H9 (cell line): ENCODE results near the gene RORC. TPM values are rescaled to one million over a fixed set of nuclear protein-coding genes. Genes with fewer than 3 reads are reported as not detected.
A peak's percentile ranks its signal among the peaks of the same experiment; 100 is the strongest.

Source experiments
- DNase-seq: peaks from one replicate; pipeline ENCODE4 v3.0.0-alpha.2; 2017
- H2AFZ ChIP-seq: one replicate; pipeline ENCODE4 v1.6.1; 2013; ENCODE audit warnings: mild to moderate bottlenecking, low read length, control low read depth, moderate library complexity
- H2AK5ac ChIP-seq: 2 replicates; pipeline ENCODE4 v1.6.1; 2013; ENCODE audit warnings: low read length, control low read depth, mixed read lengths; ENCODE audit not compliant: insufficient read length
- H2BK120ac ChIP-seq: one replicate; pipeline ENCODE4 v1.6.1; 2013; ENCODE audit warnings: low read depth, mild to moderate bottlenecking, low read length, control low read depth, inconsistent platforms; ENCODE audit not compliant: poor library complexity, severe bottlenecking
- H2BK12ac ChIP-seq: 2 replicates; pipeline ENCODE4 v1.6.1; 2013; ENCODE audit warnings: low read length, control low read depth, mixed read lengths, low read depth; ENCODE audit not compliant: insufficient read length
- H2BK15ac ChIP-seq: 2 replicates; pipeline ENCODE4 v1.6.1; 2013; ENCODE audit warnings: low read depth, low read length, control low read depth
- H2BK20ac ChIP-seq: one replicate; pipeline ENCODE4 v1.6.1; 2013; ENCODE audit warnings: low read depth, mild to moderate bottlenecking, low read length, control low read depth, inconsistent platforms; ENCODE audit not compliant: poor library complexity, severe bottlenecking
- H2BK5ac ChIP-seq: 2 replicates; pipeline ENCODE4 v1.6.1; 2013; ENCODE audit warnings: low read length, control low read depth, mixed read lengths; ENCODE audit not compliant: insufficient read length
- H3K14ac ChIP-seq: 2 replicates; pipeline ENCODE4 v1.6.1; 2013; ENCODE audit warnings: low read length, control low read depth; ENCODE audit not compliant: insufficient read depth
- H3K18ac ChIP-seq: 2 replicates; pipeline ENCODE4 v1.6.1; 2013; ENCODE audit warnings: low read depth, mild to moderate bottlenecking, mixed read lengths, low read length, control low read depth; ENCODE audit not compliant: insufficient read length
- H3K23ac ChIP-seq: 2 replicates; pipeline ENCODE4 v1.6.1; 2013; ENCODE audit warnings: low read length, control low read depth, mixed read lengths, low read depth; ENCODE audit not compliant: insufficient read length
- H3K23me2 ChIP-seq: 2 replicates; pipeline ENCODE4 v1.6.1; 2013; ENCODE audit warnings: low read depth, mild to moderate bottlenecking, mixed read lengths, low read length, control low read depth; ENCODE audit not compliant: insufficient read length, poor library complexity, severe bottlenecking
- H3K27ac ChIP-seq: 2 replicates; pipeline ENCODE4 v1.5.1; 2013; ENCODE audit warnings: low read length, control low read depth, mixed read lengths, low read depth; ENCODE audit not compliant: insufficient read length
- H3K27me3 ChIP-seq: 2 replicates; pipeline ENCODE4 v1.6.1; 2013; ENCODE audit warnings: low read length, control low read depth, inconsistent platforms; ENCODE audit not compliant: insufficient read depth
- H3K4ac ChIP-seq: 2 replicates; pipeline ENCODE4 v1.6.1; 2013; ENCODE audit warnings: low read depth, mild to moderate bottlenecking, control low read depth, inconsistent platforms, low read length, moderate library complexity
- H3K4me1 ChIP-seq: 2 replicates; pipeline ENCODE4 v1.6.1; 2013; ENCODE audit warnings: low read length, control low read depth, inconsistent platforms; ENCODE audit not compliant: insufficient read depth
- H3K4me2 ChIP-seq: 2 replicates; pipeline ENCODE4 v1.6.1; 2013; ENCODE audit warnings: low read length, control low read depth, mixed read lengths; ENCODE audit not compliant: insufficient read length, insufficient read depth
- H3K56ac ChIP-seq: 2 replicates; pipeline ENCODE4 v1.6.1; 2013; ENCODE audit warnings: low read depth, mild to moderate bottlenecking, mixed read lengths, low read length, control low read depth; ENCODE audit not compliant: insufficient read length
- H3K79me1 ChIP-seq: 2 replicates; pipeline ENCODE4 v1.6.1; 2013; ENCODE audit warnings: low read depth, mild to moderate bottlenecking, moderate library complexity, low read length, control low read depth, inconsistent platforms; ENCODE audit not compliant: insufficient read depth, poor library complexity, severe bottlenecking
- H3K79me2 ChIP-seq: 2 replicates; pipeline ENCODE4 v1.6.1; 2013; ENCODE audit warnings: low read length, control low read depth, inconsistent platforms; ENCODE audit not compliant: insufficient read depth
- H3K9ac ChIP-seq: 2 replicates; pipeline ENCODE4 v1.6.1; 2013; ENCODE audit warnings: low read length, control low read depth, mixed read lengths; ENCODE audit not compliant: insufficient read length; ENCODE audit errors: extremely low read depth
- H3K9me3 ChIP-seq: one replicate; pipeline ENCODE4 v1.6.1; 2013; ENCODE audit warnings: low read depth, low read length, inconsistent platforms; ENCODE audit not compliant: control insufficient read depth
- H3T11ph ChIP-seq: one replicate; pipeline ENCODE4 v1.6.1; 2013; ENCODE audit warnings: mild to moderate bottlenecking, low read length, control low read depth, inconsistent platforms
- H4K20me1 ChIP-seq: one replicate; pipeline ENCODE4 v1.6.1; 2013; ENCODE audit not compliant: control insufficient read depth, insufficient read length, insufficient read depth
- H4K5ac ChIP-seq: 2 replicates; pipeline ENCODE4 v1.6.1; 2013; ENCODE audit warnings: low read depth, mild to moderate bottlenecking, mixed read lengths, low read length, control low read depth; ENCODE audit not compliant: insufficient read length
- H4K8ac ChIP-seq: replicated peaks from 2 replicates; pipeline ENCODE4 v1.6.1; 2013; ENCODE audit warnings: low read length, control low read depth, mixed read lengths, low read depth; ENCODE audit not compliant: insufficient read length
- H4K91ac ChIP-seq: 2 replicates; pipeline ENCODE4 v1.6.1; 2013; ENCODE audit warnings: low read depth, mild to moderate bottlenecking, moderate library complexity, mixed read lengths, low read length, control low read depth; ENCODE audit not compliant: insufficient read length
- H3K27ac Mint-ChIP-seq, 3 experiments: 2 replicates in 2 of 3; 3 replicates in 1 of 3; pipeline ENCODE4 v1.8.0; 2020 to 2021; ENCODE audit warnings: mixed read lengths in 3 of 3, mild to moderate bottlenecking in 1 of 3, moderate library complexity in 1 of 3
- H3K27me3 Mint-ChIP-seq: 2 replicates; pipeline ENCODE4 v1.8.0; 2021; ENCODE audit warnings: low read depth, mild to moderate bottlenecking, moderate library complexity, mixed read lengths
- H3K36me3 Mint-ChIP-seq, 3 experiments: 2 replicates in 2 of 3; 3 replicates in 1 of 3; pipeline ENCODE4 v1.8.0; 2020 to 2021; ENCODE audit warnings: low read depth in 3 of 3, mixed read lengths in 3 of 3; ENCODE audit not compliant: insufficient read depth in 1 of 3
- H3K4me1 Mint-ChIP-seq, 2 experiments: 2 replicates each; pipeline ENCODE4 v1.8.0; 2020; ENCODE audit warnings: mixed read lengths in 2 of 2
- H3K4me3 Mint-ChIP-seq, 2 experiments: 2 replicates in 1 of 2; 3 replicates in 1 of 2; pipeline ENCODE4 v1.8.0; 2020 to 2021; ENCODE audit warnings: mild to moderate bottlenecking in 2 of 2, mixed read lengths in 2 of 2, moderate library complexity in 1 of 2
- H3K9me3 Mint-ChIP-seq, 2 experiments: 2 replicates in 1 of 2; 3 replicates in 1 of 2; pipeline ENCODE4 v1.8.0; 2020; ENCODE audit warnings: mild to moderate bottlenecking in 2 of 2, mixed read lengths in 2 of 2, moderate library complexity in 1 of 2
- WGBS: extraction: QIAGEN DNeasy Blood & Tissue Kit; methylation state at CpG from one replicate; pipeline ENCODE4 v1.1.7; 2013; ENCODE audit warnings: missing lambda C conversion rate, low lambda C conversion rate, mixed read lengths; ENCODE audit not compliant: insufficient read length; ENCODE audit errors: extremely low coverage; 5-methylcytosine and 5-hydroxymethylcytosine counted together
- total RNA-seq: library from RNA; stranded (reverse); gene quantifications from 2 replicates; pipeline ENCODE4 v1.2.1, GENCODE V29; 2021
- TF ChIP-seq, protein P1 (sequence below): fragments of 200-600 bp; sonication (generic); conservative IDR thresholded peaks from 3 replicates; pipeline ENCODE4 v1.8.0; 2021; ENCODE audit warnings: antibody characterized with exemption, mild to moderate bottlenecking

The RORC gene
- total RNA-seq, 1 experiment from 2014 or later = 0.52 TPM

DNA sequence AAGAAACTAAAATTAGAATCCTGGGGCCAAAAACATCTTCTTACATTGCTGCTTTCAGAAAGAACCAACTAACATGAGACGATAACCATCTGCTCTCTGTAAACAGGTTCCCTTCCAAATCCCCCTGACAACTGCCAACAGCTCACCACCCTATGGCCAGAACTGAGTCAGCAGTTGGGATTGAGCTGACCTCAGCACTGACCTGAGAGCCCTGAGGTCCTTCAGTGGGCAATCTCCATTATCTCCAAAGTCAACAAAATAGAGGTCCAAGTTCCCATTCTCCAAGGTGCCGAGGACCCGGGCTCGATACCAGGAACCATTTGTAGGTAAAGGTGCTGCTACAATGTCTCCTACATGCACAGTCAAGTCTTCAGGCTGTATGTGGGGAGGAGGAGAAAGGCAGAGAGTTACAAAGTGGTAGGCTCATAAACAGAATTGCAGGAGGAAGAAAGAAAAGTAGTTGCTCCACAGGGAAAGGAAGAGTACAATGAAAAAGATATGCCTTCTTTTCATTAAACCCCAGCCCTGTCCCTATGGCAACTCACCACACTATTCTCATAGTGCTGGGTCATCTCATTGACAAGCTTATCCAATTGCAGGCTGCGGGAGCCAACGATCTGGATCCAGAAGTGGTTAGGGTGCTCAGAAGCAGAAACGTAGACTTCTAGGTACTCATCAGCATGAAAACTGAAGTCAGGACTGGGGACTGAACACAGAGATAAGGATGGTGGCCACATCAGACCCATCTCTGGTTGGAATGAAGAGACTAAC is 55.5 kb downstream of the RORC start:
- Histone ChIP-seq H2AK5ac (no peak overlapping the region), H2BK120ac (no peak overlapping the region), H4K91ac (no peak overlapping the region), H3K79me1 (no peaks in the 10 kb centered on the region), H3K14ac (no peak overlapping the region), H3K9ac (no peak overlapping the region), H3K23me2 (no peaks in the 10 kb centered on the region), H4K20me1 (no peaks in the 10 kb centered on the region), H3T11ph (no peak overlapping the region), H3K18ac (no peak overlapping the region), H4K8ac (no peak overlapping the region), H3K4ac (no peak overlapping the region), H2BK20ac (no peak overlapping the region), H4K5ac (no peak overlapping the region), H3K4me2 (no peak overlapping the region), H3K79me2 (no peaks in the 10 kb centered on the region), H2BK15ac (no peak overlapping the region), H3K9me3 (no peaks in the 10 kb centered on the region), H3K4me1 (no peaks in the 10 kb centered on the region), H3K56ac (no peak overlapping the region), H3K27me3 (no peaks in the 10 kb centered on the region), H3K23ac (no peak overlapping the region), H2AFZ (no peak overlapping the region), H2BK12ac (no peak overlapping the region), H2BK5ac (no peak overlapping the region), H3K27ac (no peak overlapping the region)
- Mint-ChIP-seq H3K4me3 (peak overlapping the region in 1 of 2 experiments; percentile 11; a peak in 1 of 5 replicates), H3K36me3 (peaks cover 6 to 52% (median 31%) of the 10 kb centered on the region in 3 experiments; a peak in 6 of 7 replicates), H3K4me1 (no peaks in the 10 kb centered on the region), H3K27me3 (no peaks in the 10 kb centered on the region), H3K27ac (no peak overlapping the region; a peak in 1 of 7 replicates), H3K9me3 (no peaks in the 10 kb centered on the region)
- no peak for DNase-seq
- WGBS = no CpG with 5 or more reads among the region's 7 CpGs
- TF ChIP-seq, protein P1, sequence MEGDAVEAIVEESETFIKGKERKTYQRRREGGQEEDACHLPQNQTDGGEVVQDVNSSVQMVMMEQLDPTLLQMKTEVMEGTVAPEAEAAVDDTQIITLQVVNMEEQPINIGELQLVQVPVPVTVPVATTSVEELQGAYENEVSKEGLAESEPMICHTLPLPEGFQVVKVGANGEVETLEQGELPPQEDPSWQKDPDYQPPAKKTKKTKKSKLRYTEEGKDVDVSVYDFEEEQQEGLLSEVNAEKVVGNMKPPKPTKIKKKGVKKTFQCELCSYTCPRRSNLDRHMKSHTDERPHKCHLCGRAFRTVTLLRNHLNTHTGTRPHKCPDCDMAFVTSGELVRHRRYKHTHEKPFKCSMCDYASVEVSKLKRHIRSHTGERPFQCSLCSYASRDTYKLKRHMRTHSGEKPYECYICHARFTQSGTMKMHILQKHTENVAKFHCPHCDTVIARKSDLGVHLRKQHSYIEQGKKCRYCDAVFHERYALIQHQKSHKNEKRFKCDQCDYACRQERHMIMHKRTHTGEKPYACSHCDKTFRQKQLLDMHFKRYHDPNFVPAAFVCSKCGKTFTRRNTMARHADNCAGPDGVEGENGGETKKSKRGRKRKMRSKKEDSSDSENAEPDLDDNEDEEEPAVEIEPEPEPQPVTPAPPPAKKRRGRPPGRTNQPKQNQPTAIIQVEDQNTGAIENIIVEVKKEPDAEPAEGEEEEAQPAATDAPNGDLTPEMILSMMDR = no peak
